ENCODE measurements around the gene CUTA. TPM values are rescaled to one million over a fixed set of nuclear protein-coding genes. Genes with fewer than 3 reads are reported as not detected.

CUTA gene
- total RNA-seq, 1 experiment from 2014 or later: 257 TPM

GRCh38 chr6:33441457-33441856, 23.6 kb upstream of the CUTA start:
- H3K4ac ChIP-seq (ENCODE audit: low read depth, low read length): no peak overlapping the region
- H4K8ac ChIP-seq (replicated peaks; ENCODE audit: insufficient read length, low read depth, low read length): no peak overlapping the region
- no peak overlapping the region for H2BK15ac ChIP-seq (ENCODE audit: low read depth, low read length)
- Mint-ChIP-seq H3K9me3 (no peaks in the 10 kb centered on the region), H3K4me3 (no peak overlapping the region), H3K36me3 (ENCODE audit: insufficient read depth in 1 of 3, low read depth in 3 of 3) (peaks cover 72 to 95% (median 92%) of the 10 kb centered on the region in 3 experiments), H3K4me1 (peaks cover 0 to 3% of the 10 kb centered on the region in 2 experiments; a peak in 1 of 4 replicates), H3K27me3 (ENCODE audit: low read depth) (no peaks in the 10 kb centered on the region), H3K27ac (0 out of 7 replicates have a peak overlapping the region, but pooled peaks of 1 of the 3 experiments have one; percentile 9)
- no peaks in the 10 kb centered on the region for H3K27me3 ChIP-seq (ENCODE audit: insufficient read depth, low read length)
- H3K14ac ChIP-seq (ENCODE audit: insufficient read depth, low read length): no peak overlapping the region
- no peak overlapping the region for H3K56ac ChIP-seq (ENCODE audit: insufficient read length, low read depth, low read length)
- H2BK120ac ChIP-seq (ENCODE audit: low read depth, low read length, poor library complexity, severe bottlenecking): no peak overlapping the region
- no peaks in the 10 kb centered on the region for H4K20me1 ChIP-seq (ENCODE audit: control insufficient read depth, insufficient read depth, insufficient read length)
- no peak for DNase-seq
- H4K5ac ChIP-seq (ENCODE audit: insufficient read length, low read depth, low read length): no peak overlapping the region
- no peak overlapping the region for H2AK5ac ChIP-seq (ENCODE audit: insufficient read length, low read length)
- H3K18ac ChIP-seq (ENCODE audit: insufficient read length, low read depth, low read length): no peak overlapping the region
- no peak overlapping the region for H3K27ac ChIP-seq (ENCODE audit: insufficient read length, low read depth, low read length)
- H2AFZ ChIP-seq (ENCODE audit: low read length): no peak overlapping the region
- no peak overlapping the region for H3K4me2 ChIP-seq (ENCODE audit: insufficient read depth, insufficient read length, low read length)
- no peak overlapping the region for H2BK20ac ChIP-seq (ENCODE audit: low read depth, low read length, poor library complexity, severe bottlenecking)
- no peak overlapping the region for H2BK12ac ChIP-seq (ENCODE audit: insufficient read length, low read depth, low read length)
- no peaks in the 10 kb centered on the region for H3K4me1 ChIP-seq (ENCODE audit: insufficient read depth, low read length)
- no peak for TF ChIP-seq CTCF (conservative IDR thresholded peaks at IDR 0.05)
- H3K9ac ChIP-seq (ENCODE audit: extremely low read depth, insufficient read length, low read length): no peak overlapping the region
- H3K79me2 ChIP-seq (ENCODE audit: insufficient read depth, low read length): no peaks in the 10 kb centered on the region
- H3K9me3 ChIP-seq (ENCODE audit: control insufficient read depth, low read depth, low read length): no peaks in the 10 kb centered on the region
- no peak overlapping the region for H4K91ac ChIP-seq (ENCODE audit: insufficient read length, low read depth, low read length)
- H3T11ph ChIP-seq (ENCODE audit: low read length): no peak overlapping the region
- WGBS (ENCODE audit: extremely low coverage, insufficient read length, low lambda C conversion rate): no CpG with 5 or more reads among the region's 9 CpGs
- no peaks in the 10 kb centered on the region for H3K23me2 ChIP-seq (ENCODE audit: insufficient read length, low read depth, low read length, poor library complexity, severe bottlenecking)
- H2BK5ac ChIP-seq (ENCODE audit: insufficient read length, low read length): no peak overlapping the region
- H3K79me1 ChIP-seq (ENCODE audit: insufficient read depth, low read depth, low read length, poor library complexity, severe bottlenecking): no peaks in the 10 kb centered on the region
- no peak overlapping the region for H3K23ac ChIP-seq (ENCODE audit: insufficient read length, low read depth, low read length)

All from H9 (cell line).